HFFc6 (cell line): ENCODE results near the gene PRODH. TPM values are rescaled to one million over a fixed set of nuclear protein-coding genes. Genes with fewer than 3 reads are reported as not detected.
"Not testable (repeated sequence)": the region's sequence is repeated elsewhere in the genome, so short reads cannot be mapped to it uniquely, and the experiment has no call there.

Experiments
- DNase-seq: peaks from one replicate; pipeline ENCODE4 v3.0.0-alpha.2; 2018
- H3K27ac Mint-ChIP-seq: 2 replicates; pipeline ENCODE4 v1.8.0; 2020; ENCODE audit warnings: mild to moderate bottlenecking, mixed read lengths
- H3K27me3 Mint-ChIP-seq: 2 replicates; pipeline ENCODE4 v1.8.0; 2021; ENCODE audit warnings: mild to moderate bottlenecking, moderate library complexity, mixed read lengths; ENCODE audit not compliant: insufficient read depth
- H3K36me3 Mint-ChIP-seq: 2 replicates; pipeline ENCODE4 v1.8.0; 2021; ENCODE audit warnings: low read depth, mixed read lengths
- H3K4me1 Mint-ChIP-seq: 2 replicates; pipeline ENCODE4 v1.8.0; 2020; ENCODE audit warnings: low read depth, mixed read lengths
- H3K4me3 Mint-ChIP-seq: 2 replicates; pipeline ENCODE4 v1.8.0; 2020; ENCODE audit warnings: mild to moderate bottlenecking, moderate library complexity, mixed read lengths
- H3K9me3 Mint-ChIP-seq: 2 replicates; pipeline ENCODE4 v1.8.0; 2020; ENCODE audit warnings: mild to moderate bottlenecking, mixed read lengths
- CTCF ChIP-seq: fragments of 200-600 bp; sonication (generic); IDR thresholded peaks from 2 replicates; pipeline ENCODE4 v1.5.0; 2021; ENCODE audit warnings: antibody characterized with exemption, mild to moderate bottlenecking
- total RNA-seq, 6 experiments: library from RNA; stranded (reverse); fragmentation: NEBNext Ultra II Directional; extraction: Animal tissue kit (Norgen Biotek cat#: 25700); gene quantifications; 2 replicates in 1 of 6; 3 replicates in 5 of 6; pipeline ENCODE4 v1.2.3, GENCODE V29; 2021

The PRODH gene
- total RNA-seq, 6 experiments from 2014 or later = not detected

- H3K4me1 Mint-ChIP-seq, H3K36me3 Mint-ChIP-seq, H3K27me3 Mint-ChIP-seq, DNase-seq, H3K4me3 Mint-ChIP-seq, H3K9me3 Mint-ChIP-seq, H3K27ac Mint-ChIP-seq: not testable (repeated sequence)
These were observed 23.7 kb downstream of the PRODH start for GRCh38 chr22:18912264-18912946.

GRCh38 chr22:18911535-18911934 is 24.6 kb downstream of the PRODH start:
- not testable (repeated sequence) for H3K9me3 Mint-ChIP-seq, H3K27me3 Mint-ChIP-seq, H3K4me3 Mint-ChIP-seq, H3K4me1 Mint-ChIP-seq, H3K27ac Mint-ChIP-seq, H3K36me3 Mint-ChIP-seq, DNase-seq

GRCh38 chr22:18909556-18909955 is 26.5 kb downstream of the PRODH start:
- TF ChIP-seq CTCF = no peak
- H3K36me3 Mint-ChIP-seq = no peaks in the 10 kb centered on the region
- DNase-seq = no peak
- no peaks in the 10 kb centered on the region for H3K27me3 Mint-ChIP-seq
- no peak overlapping the region for H3K27ac Mint-ChIP-seq
- no peak overlapping the region for H3K4me3 Mint-ChIP-seq
- no peaks in the 10 kb centered on the region for H3K9me3 Mint-ChIP-seq
- H3K4me1 Mint-ChIP-seq = no peaks in the 10 kb centered on the region

GRCh38 chr22:18906896-18907295 is 29.2 kb downstream of the PRODH start:
- no peaks in the 10 kb centered on the region for H3K9me3 Mint-ChIP-seq
- H3K27me3 Mint-ChIP-seq = no peaks in the 10 kb centered on the region
- H3K27ac Mint-ChIP-seq = no peak overlapping the region
- no peaks in the 10 kb centered on the region for H3K36me3 Mint-ChIP-seq
- no peak overlapping the region for H3K4me3 Mint-ChIP-seq
- TF ChIP-seq CTCF = no peak
- no peaks in the 10 kb centered on the region for H3K4me1 Mint-ChIP-seq
- DNase-seq = no peak

GRCh38 chr22:18906410-18906745 is 29.7 kb downstream of the PRODH start:
- not testable (repeated sequence) for H3K27ac Mint-ChIP-seq, H3K9me3 Mint-ChIP-seq, H3K4me1 Mint-ChIP-seq, H3K27me3 Mint-ChIP-seq, H3K36me3 Mint-ChIP-seq, DNase-seq, H3K4me3 Mint-ChIP-seq

GRCh38 chr22:18905540-18906409 is 30.3 kb downstream of the PRODH start, which contains the start of gene DGCR6:
Gene DGCR6 (plus strand): TSS chr22:18906320. CDS start chr22:18906375, 55 bp downstream.
- TF ChIP-seq CTCF = no peak
- Mint-ChIP-seq H3K27me3 (no peaks in the 10 kb centered on the region), H3K27ac (no peak within 1 kb of the TSS), H3K9me3 (no peaks in the 10 kb centered on the region), H3K4me1 (no peaks in the 10 kb centered on the region), H3K4me3 (no peak within 1 kb of the TSS), H3K36me3 (no peaks in the 10 kb centered on the region)
- DNase-seq = no peak

- not testable (repeated sequence) for H3K27me3 Mint-ChIP-seq, DNase-seq, H3K9me3 Mint-ChIP-seq, H3K27ac Mint-ChIP-seq, H3K4me3 Mint-ChIP-seq, H3K4me1 Mint-ChIP-seq, H3K36me3 Mint-ChIP-seq
These were observed 39.9 kb downstream of the PRODH start for GRCh38 chr22:18896037-18896657.

- H3K36me3 Mint-ChIP-seq, H3K27me3 Mint-ChIP-seq, H3K9me3 Mint-ChIP-seq, H3K4me3 Mint-ChIP-seq, DNase-seq, H3K4me1 Mint-ChIP-seq, H3K27ac Mint-ChIP-seq: not testable (repeated sequence)
These were observed 42.3 kb downstream of the PRODH start for GRCh38 chr22:18893775-18894174.

GRCh38 chr22:18890510-18891192 is 45.4 kb downstream of the PRODH start:
- H3K36me3 Mint-ChIP-seq, H3K9me3 Mint-ChIP-seq, DNase-seq, H3K27me3 Mint-ChIP-seq, H3K4me1 Mint-ChIP-seq, H3K4me3 Mint-ChIP-seq, H3K27ac Mint-ChIP-seq: not testable (repeated sequence)
